ENCODE results near the gene RASSF5.
"Not testable (repeated sequence)": the region's sequence is repeated elsewhere in the genome, so short reads cannot be mapped to it uniquely, and the experiment has no call there.

The RASSF5 gene

GRCh38 chr1:206593351-206593925, 86.1 kb downstream of the RASSF5 start:
- DNase-seq = no peak

- DNase-seq = no peak
Measured at GRCh38 chr1:206595581-206596318, 88.4 kb downstream of the RASSF5 start.

- DNase-seq = no peak
Measured at GRCh38 chr1:206596319-206596666, 89.0 kb downstream of the RASSF5 start.

GRCh38 chr1:206600527-206600926, 93.2 kb downstream of the RASSF5 start:
- no peak for DNase-seq

GRCh38 chr1:206604861-206605260, 97.5 kb downstream of the RASSF5 start:
- no peak for DNase-seq

- DNase-seq = no peak
Measured at GRCh38 chr1:206606867-206607266, 99.5 kb downstream of the RASSF5 start.

- DNase-seq = no peak
Measured at GRCh38 chr1:206608108-206608698, 100.9 kb downstream of the RASSF5 start.

- no peak for DNase-seq
Measured at GRCh38 chr1:206609229-206609991, 102.1 kb downstream of the RASSF5 start.

- peak; percentile 89 for DNase-seq
Measured at GRCh38 chr1:206612129-206612876, 105.0 kb downstream of the RASSF5 start, which contains the start of gene EIF2D. Gene EIF2D, minus strand, starts transcription at chr1:206612465. Its CDS starts 123 bp downstream, at chr1:206612342.

GRCh38 chr1:206626396-206626795, 119.1 kb downstream of the RASSF5 start:
- DNase-seq = not testable (repeated sequence)

- no peak for DNase-seq
Measured at GRCh38 chr1:206628916-206629315, 121.6 kb downstream of the RASSF5 start.

GRCh38 chr1:206631085-206631509, 123.8 kb downstream of the RASSF5 start:
- DNase-seq = peak; percentile 63

GRCh38 chr1:206633708-206634121, 126.4 kb downstream of the RASSF5 start:
- no peak for DNase-seq

- peak; percentile 87 for DNase-seq
Measured at GRCh38 chr1:206634365-206635079, 127.2 kb downstream of the RASSF5 start.

GRCh38 chr1:206635080-206635977, 128.0 kb downstream of the RASSF5 start, which contains the start of gene DYRK3:
Gene DYRK3, plus strand, starts transcription at chr1:206635536. Its CDS starts 168 bp downstream, at chr1:206635704.
- DNase-seq = peak; percentile 81

GRCh38 chr1:206635978-206636345, 128.6 kb downstream of the RASSF5 start:
- DNase-seq = no peak

- no peak for DNase-seq
Measured at GRCh38 chr1:206636671-206637070, 129.3 kb downstream of the RASSF5 start.

GRCh38 chr1:206637605-206638004, 130.3 kb downstream of the RASSF5 start:
- no peak for DNase-seq

Measured in NCI-H2029 (cell line).